ENCODE results near the gene KRTCAP2.

DNA sequence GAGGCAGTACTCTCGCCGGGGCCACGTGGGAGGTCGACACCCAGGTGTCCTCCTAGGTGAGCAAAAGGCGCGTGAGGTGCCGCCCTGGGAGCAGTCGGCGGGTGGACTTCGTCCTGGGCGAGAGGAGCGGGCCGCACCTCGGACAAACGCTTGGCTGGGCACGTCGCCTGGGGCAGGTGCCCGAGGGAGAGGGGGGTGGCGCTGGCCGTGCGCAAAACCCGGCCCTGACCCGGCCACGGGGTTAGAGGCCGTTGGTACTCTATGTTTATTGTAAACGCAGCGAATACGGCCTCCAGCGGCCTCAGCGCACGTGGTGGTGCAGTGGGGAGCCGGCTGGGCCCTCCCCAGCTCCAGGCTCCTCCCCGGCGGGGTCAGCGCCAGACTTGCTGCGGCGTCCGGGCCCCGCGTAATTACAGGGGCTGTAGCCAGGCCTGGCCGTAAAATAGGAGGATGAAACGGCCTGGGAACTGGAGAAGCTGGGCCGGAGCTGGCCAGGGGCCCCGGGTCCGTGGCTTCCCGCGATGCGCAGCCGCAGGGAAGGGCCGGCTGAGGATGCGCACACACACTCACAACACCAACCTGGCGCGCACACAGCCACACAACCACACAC is 47.1 kb downstream of the KRTCAP2 start:
- TF ChIP-seq, protein P1, sequence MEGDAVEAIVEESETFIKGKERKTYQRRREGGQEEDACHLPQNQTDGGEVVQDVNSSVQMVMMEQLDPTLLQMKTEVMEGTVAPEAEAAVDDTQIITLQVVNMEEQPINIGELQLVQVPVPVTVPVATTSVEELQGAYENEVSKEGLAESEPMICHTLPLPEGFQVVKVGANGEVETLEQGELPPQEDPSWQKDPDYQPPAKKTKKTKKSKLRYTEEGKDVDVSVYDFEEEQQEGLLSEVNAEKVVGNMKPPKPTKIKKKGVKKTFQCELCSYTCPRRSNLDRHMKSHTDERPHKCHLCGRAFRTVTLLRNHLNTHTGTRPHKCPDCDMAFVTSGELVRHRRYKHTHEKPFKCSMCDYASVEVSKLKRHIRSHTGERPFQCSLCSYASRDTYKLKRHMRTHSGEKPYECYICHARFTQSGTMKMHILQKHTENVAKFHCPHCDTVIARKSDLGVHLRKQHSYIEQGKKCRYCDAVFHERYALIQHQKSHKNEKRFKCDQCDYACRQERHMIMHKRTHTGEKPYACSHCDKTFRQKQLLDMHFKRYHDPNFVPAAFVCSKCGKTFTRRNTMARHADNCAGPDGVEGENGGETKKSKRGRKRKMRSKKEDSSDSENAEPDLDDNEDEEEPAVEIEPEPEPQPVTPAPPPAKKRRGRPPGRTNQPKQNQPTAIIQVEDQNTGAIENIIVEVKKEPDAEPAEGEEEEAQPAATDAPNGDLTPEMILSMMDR (IDR thresholded peaks at IDR 0.05): no peak
- no peak for TF ChIP-seq POLR2A (IDR thresholded peaks at IDR 0.05)
